ENCODE results near the gene CEP170. TPM values are rescaled to one million over a fixed set of nuclear protein-coding genes. Genes with fewer than 3 reads are reported as not detected.

CEP170 gene
- total RNA-seq, 1 experiment from 2014 or later: 55.2 TPM

DNA sequence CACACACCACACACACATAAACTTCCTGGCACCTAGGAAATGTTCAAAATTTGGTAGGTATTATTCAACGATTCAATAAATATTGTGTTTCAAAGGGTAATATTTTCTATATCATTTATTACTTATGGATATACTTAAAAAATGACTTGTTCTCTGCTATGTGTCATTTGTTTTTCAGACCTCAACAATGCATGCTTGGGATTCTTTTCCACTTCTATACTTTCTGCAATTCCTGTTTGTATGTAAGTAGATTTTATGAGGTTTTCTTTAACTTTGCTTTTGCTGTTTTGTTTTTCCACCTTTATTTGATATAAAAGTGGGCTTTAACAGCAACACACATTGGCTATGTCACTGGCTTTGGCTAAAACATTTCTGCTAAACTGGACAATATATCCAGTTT, 3.5 kb downstream of the CEP170 start:
- TF ChIP-seq, protein P1, sequence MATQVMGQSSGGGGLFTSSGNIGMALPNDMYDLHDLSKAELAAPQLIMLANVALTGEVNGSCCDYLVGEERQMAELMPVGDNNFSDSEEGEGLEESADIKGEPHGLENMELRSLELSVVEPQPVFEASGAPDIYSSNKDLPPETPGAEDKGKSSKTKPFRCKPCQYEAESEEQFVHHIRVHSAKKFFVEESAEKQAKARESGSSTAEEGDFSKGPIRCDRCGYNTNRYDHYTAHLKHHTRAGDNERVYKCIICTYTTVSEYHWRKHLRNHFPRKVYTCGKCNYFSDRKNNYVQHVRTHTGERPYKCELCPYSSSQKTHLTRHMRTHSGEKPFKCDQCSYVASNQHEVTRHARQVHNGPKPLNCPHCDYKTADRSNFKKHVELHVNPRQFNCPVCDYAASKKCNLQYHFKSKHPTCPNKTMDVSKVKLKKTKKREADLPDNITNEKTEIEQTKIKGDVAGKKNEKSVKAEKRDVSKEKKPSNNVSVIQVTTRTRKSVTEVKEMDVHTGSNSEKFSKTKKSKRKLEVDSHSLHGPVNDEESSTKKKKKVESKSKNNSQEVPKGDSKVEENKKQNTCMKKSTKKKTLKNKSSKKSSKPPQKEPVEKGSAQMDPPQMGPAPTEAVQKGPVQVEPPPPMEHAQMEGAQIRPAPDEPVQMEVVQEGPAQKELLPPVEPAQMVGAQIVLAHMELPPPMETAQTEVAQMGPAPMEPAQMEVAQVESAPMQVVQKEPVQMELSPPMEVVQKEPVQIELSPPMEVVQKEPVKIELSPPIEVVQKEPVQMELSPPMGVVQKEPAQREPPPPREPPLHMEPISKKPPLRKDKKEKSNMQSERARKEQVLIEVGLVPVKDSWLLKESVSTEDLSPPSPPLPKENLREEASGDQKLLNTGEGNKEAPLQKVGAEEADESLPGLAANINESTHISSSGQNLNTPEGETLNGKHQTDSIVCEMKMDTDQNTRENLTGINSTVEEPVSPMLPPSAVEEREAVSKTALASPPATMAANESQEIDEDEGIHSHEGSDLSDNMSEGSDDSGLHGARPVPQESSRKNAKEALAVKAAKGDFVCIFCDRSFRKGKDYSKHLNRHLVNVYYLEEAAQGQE (IDR thresholded peaks at IDR 0.05; ENCODE audit: low read depth): no peak
- H3K9me3 ChIP-seq (ENCODE audit: control insufficient read depth in 1 of 2, insufficient read depth in 1 of 2, low read depth in 1 of 2, low read length in 2 of 2): no peaks in the 10 kb centered on the region
- no peak overlapping the region for H3K4me2 ChIP-seq (ENCODE audit: low read length)
- no peak overlapping the region for H3K27ac ChIP-seq (ENCODE audit: low read depth, low read length)
- intact Hi-C loops (cut with micrococcal nuclease): no loop called here
- CTCF ChIA-PET: no interaction called here
- peaks cover 10 to 22% of the 10 kb centered on the region in 2 experiments for H3K4me1 ChIP-seq (ENCODE audit: control insufficient read depth in 1 of 2, insufficient read depth in 2 of 2, low read length in 2 of 2)
- ATAC-seq: no peak
- no peak overlapping the region for H3K4me3 ChIP-seq (replicated peaks in 1 of 2; ENCODE audit: low read depth in 1 of 2, low read length in 2 of 2)
- no peak overlapping the region for H3K9ac ChIP-seq (ENCODE audit: low read length)
- POLR2A ChIA-PET: no interaction called here
- no peaks in the 10 kb centered on the region for H3K36me3 ChIP-seq (ENCODE audit: control insufficient read depth in 1 of 2, insufficient read depth in 2 of 2, low read length in 2 of 2)
- H3K27me3 ChIP-seq (ENCODE audit: insufficient read depth, low read length): no peaks in the 10 kb centered on the region
- no TSS peak for BruUV-seq (replicated peaks)
- H3K9me2 ChIP-seq (ENCODE audit: insufficient read depth): no peaks in the 10 kb centered on the region
- DNase-seq (ENCODE audit: low read depth, low spot score): no peak
- RAD21 ChIA-PET (ENCODE audit: low non-redundant PET in 1 of 2, low total read pairs in 2 of 2, uncharacterized antibody in 2 of 2, unreplicated experiment in 2 of 2): no interaction called here
- H2AFZ ChIP-seq (ENCODE audit: low read depth, low read length, poor library complexity, severe bottlenecking): no peak overlapping the region
- no peaks in the 10 kb centered on the region; the same call in 1 of the 2 replicates for H4K20me1 ChIP-seq (ENCODE audit: insufficient read depth)
- H3K79me2 ChIP-seq (ENCODE audit: insufficient read depth, low read length): peaks cover 85% of the 10 kb centered on the region

DNA sequence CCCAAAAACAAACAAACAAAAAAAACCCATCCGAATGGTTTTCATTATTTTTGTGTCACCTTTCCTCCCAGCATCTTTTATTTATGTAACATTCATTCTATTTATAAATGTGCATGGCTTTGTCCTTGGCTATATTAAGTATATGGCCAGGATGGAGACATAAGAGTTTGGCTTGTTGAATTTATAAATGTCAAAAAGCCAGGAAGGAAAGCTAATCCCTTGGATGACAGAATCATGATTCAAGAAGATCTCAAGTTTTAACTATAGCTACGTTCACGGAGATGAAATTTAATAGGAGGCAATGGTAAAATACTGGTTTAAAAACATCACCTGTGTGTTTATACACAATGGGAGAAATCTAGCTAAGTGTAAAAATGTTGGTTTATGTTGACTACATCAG, 5.0 kb downstream of the CEP170 start:
- peaks cover 10 to 14% of the 10 kb centered on the region in 2 experiments for H3K4me1 ChIP-seq (ENCODE audit: control insufficient read depth in 1 of 2, insufficient read depth in 2 of 2, low read length in 2 of 2)
- ChIA-PET RAD21 (ENCODE audit: low non-redundant PET in 1 of 2, low total read pairs in 2 of 2, uncharacterized antibody in 2 of 2, unreplicated experiment in 2 of 2) (no interaction called here), CTCF (no interaction called here), POLR2A (no interaction called here)
- BruUV-seq (replicated peaks): no TSS peak
- no peaks in the 10 kb centered on the region for H3K9me3 ChIP-seq (ENCODE audit: control insufficient read depth in 1 of 2, insufficient read depth in 1 of 2, low read depth in 1 of 2, low read length in 2 of 2)
- H3K9ac ChIP-seq (ENCODE audit: low read length): no peak overlapping the region
- intact Hi-C loops (cut with micrococcal nuclease): no loop called here
- no peaks in the 10 kb centered on the region for H3K9me2 ChIP-seq (ENCODE audit: insufficient read depth)
- DNase-seq (ENCODE audit: low read depth, low spot score): no peak
- H3K4me3 ChIP-seq (replicated peaks in 1 of 2; ENCODE audit: low read depth in 1 of 2, low read length in 2 of 2): no peak overlapping the region
- H3K27ac ChIP-seq (ENCODE audit: low read depth, low read length): no peak overlapping the region
- no peaks in the 10 kb centered on the region; the same call in 1 of the 2 replicates for H4K20me1 ChIP-seq (ENCODE audit: insufficient read depth)
- H3K4me2 ChIP-seq (ENCODE audit: low read length): no peak overlapping the region
- H3K36me3 ChIP-seq (ENCODE audit: control insufficient read depth in 1 of 2, insufficient read depth in 2 of 2, low read length in 2 of 2): no peaks in the 10 kb centered on the region
- no peak for ATAC-seq
- peaks cover 94% of the 10 kb centered on the region for H3K79me2 ChIP-seq (ENCODE audit: insufficient read depth, low read length)
- no peaks in the 10 kb centered on the region for H3K27me3 ChIP-seq (ENCODE audit: insufficient read depth, low read length)
- no peak overlapping the region for H2AFZ ChIP-seq (ENCODE audit: low read depth, low read length, poor library complexity, severe bottlenecking)
- no peak for TF ChIP-seq SRF (IDR thresholded peaks at IDR 0.05; ENCODE audit: low read depth)
- TF ChIP-seq CBX3 (IDR thresholded peaks at IDR 0.05; ENCODE audit: low read depth): no peak
- TF ChIP-seq, protein P2, sequence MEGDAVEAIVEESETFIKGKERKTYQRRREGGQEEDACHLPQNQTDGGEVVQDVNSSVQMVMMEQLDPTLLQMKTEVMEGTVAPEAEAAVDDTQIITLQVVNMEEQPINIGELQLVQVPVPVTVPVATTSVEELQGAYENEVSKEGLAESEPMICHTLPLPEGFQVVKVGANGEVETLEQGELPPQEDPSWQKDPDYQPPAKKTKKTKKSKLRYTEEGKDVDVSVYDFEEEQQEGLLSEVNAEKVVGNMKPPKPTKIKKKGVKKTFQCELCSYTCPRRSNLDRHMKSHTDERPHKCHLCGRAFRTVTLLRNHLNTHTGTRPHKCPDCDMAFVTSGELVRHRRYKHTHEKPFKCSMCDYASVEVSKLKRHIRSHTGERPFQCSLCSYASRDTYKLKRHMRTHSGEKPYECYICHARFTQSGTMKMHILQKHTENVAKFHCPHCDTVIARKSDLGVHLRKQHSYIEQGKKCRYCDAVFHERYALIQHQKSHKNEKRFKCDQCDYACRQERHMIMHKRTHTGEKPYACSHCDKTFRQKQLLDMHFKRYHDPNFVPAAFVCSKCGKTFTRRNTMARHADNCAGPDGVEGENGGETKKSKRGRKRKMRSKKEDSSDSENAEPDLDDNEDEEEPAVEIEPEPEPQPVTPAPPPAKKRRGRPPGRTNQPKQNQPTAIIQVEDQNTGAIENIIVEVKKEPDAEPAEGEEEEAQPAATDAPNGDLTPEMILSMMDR (IDR thresholded peaks at IDR 0.05 in 2 of 3, conservative IDR thresholded peaks at IDR 0.05 in 1 of 3; ENCODE audit: borderline replicate concordance in 1 of 3, insufficient read depth in 1 of 3, low read depth in 2 of 3, low read length in 2 of 3): no peak
- TF ChIP-seq ZNF274 (IDR thresholded peaks at IDR 0.05; ENCODE audit: low read depth, low read length): no peak
- no peak for TF ChIP-seq FOSL1 (IDR thresholded peaks at IDR 0.05; ENCODE audit: low read depth)
- TF ChIP-seq, protein P3, sequence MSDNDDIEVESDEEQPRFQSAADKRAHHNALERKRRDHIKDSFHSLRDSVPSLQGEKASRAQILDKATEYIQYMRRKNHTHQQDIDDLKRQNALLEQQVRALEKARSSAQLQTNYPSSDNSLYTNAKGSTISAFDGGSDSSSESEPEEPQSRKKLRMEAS (IDR thresholded peaks at IDR 0.05): no peak
- TF ChIP-seq, protein P4, sequence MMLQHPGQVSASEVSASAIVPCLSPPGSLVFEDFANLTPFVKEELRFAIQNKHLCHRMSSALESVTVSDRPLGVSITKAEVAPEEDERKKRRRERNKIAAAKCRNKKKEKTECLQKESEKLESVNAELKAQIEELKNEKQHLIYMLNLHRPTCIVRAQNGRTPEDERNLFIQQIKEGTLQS (IDR thresholded peaks at IDR 0.05): no peak
- no peak for TF ChIP-seq TCF7L2 (IDR thresholded peaks at IDR 0.05; ENCODE audit: borderline replicate concordance, extremely low read depth, insufficient read depth, insufficient read length)
- TF ChIP-seq JUND (IDR thresholded peaks at IDR 0.05): no peak
- TF ChIP-seq POLR2AphosphoS5 (IDR thresholded peaks at IDR 0.05; ENCODE audit: low read depth, low read length): no peak
- no peak for TF ChIP-seq POLR2A (IDR thresholded peaks at IDR 0.05; ENCODE audit: borderline replicate concordance, extremely low read depth, insufficient read depth, insufficient read length)
- TF ChIP-seq EGR1 (IDR thresholded peaks at IDR 0.05; ENCODE audit: low read depth): no peak
- no peak for TF ChIP-seq SP1 (IDR thresholded peaks at IDR 0.05; ENCODE audit: low read depth)
- TF ChIP-seq ZFX (IDR thresholded peaks at IDR 0.05): no peak
